Epithelial cell of proximal tubule (primary cell): ENCODE data around the gene RBM33. TPM values are rescaled to one million over a fixed set of nuclear protein-coding genes. Genes with fewer than 3 reads are reported as not detected.
"Not testable (repeated sequence)": the region's sequence is repeated elsewhere in the genome, so short reads cannot be mapped to it uniquely, and the experiment has no call there.

Experiments used
- DNase-seq: peaks from one replicate; pipeline ENCODE4 v3.0.0-alpha.2; 2011; ENCODE audit warnings: low read depth
- H3K4me3 ChIP-seq: 2 replicates; pipeline ENCODE4 v1.5.1; 2011; ENCODE audit warnings: low read depth, mild to moderate bottlenecking, low read length
- total RNA-seq: library from RNA; depleted of rRNA; stranded (reverse); fragments of >200 nt; gene quantifications from 2 replicates; pipeline ENCODE4 v1.2.3, GENCODE V29; 2015
- TF ChIP-seq, protein P1 (sequence below): conservative IDR thresholded peaks from 2 replicates; pipeline ENCODE4 v1.5.1; 2012; ENCODE audit warnings: low read depth, mild to moderate bottlenecking, low read length

RBM33 gene
- total RNA-seq, 1 donor from 2014 or later: 18.0 TPM

DNA sequence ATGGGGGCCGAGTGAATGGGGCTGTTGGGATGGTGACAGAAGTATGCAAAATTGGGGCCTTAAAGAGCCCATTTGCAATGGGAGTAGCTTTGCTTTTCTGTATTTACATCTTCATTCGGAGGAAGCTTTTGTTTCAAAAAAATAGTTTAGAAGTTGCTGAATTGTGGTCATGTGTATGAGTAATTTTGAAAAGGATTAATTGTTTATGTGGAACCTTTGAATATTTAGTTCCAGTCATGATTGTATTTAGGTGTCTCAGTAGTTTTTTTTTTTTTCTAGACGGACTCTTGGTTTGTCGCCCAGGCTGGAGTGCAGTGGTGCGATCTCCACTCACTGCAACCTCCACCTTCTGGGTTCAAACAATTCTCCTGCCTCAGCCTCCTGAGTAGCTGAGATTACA is 37.2 kb downstream of the RBM33 start:
- no peak overlapping the region for H3K4me3 ChIP-seq
- TF ChIP-seq, protein P1, sequence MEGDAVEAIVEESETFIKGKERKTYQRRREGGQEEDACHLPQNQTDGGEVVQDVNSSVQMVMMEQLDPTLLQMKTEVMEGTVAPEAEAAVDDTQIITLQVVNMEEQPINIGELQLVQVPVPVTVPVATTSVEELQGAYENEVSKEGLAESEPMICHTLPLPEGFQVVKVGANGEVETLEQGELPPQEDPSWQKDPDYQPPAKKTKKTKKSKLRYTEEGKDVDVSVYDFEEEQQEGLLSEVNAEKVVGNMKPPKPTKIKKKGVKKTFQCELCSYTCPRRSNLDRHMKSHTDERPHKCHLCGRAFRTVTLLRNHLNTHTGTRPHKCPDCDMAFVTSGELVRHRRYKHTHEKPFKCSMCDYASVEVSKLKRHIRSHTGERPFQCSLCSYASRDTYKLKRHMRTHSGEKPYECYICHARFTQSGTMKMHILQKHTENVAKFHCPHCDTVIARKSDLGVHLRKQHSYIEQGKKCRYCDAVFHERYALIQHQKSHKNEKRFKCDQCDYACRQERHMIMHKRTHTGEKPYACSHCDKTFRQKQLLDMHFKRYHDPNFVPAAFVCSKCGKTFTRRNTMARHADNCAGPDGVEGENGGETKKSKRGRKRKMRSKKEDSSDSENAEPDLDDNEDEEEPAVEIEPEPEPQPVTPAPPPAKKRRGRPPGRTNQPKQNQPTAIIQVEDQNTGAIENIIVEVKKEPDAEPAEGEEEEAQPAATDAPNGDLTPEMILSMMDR: no peak
- DNase-seq: no peak

DNA sequence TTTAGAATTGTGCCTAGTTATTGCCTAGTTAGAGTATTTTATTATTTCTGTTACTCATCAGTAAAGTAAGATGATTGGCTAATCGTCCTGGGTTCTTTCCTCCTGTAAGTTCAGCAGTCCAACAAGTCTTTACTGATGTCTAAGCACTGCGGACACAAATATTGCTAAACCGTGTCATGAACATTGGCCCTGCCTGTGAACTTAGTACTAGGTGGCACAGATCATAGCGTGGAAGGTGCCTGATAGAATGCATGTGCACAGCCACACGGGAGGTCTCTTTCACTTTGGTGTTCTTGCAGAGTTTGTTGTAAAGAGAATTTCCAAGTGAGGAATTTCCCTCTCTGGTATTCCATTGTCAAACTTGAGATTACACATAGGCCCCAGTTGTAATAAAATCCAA is 38.0 kb downstream of the RBM33 start:
- TF ChIP-seq, protein P1: no peak
- H3K4me3 ChIP-seq: no peak overlapping the region
- no peak for DNase-seq

DNA sequence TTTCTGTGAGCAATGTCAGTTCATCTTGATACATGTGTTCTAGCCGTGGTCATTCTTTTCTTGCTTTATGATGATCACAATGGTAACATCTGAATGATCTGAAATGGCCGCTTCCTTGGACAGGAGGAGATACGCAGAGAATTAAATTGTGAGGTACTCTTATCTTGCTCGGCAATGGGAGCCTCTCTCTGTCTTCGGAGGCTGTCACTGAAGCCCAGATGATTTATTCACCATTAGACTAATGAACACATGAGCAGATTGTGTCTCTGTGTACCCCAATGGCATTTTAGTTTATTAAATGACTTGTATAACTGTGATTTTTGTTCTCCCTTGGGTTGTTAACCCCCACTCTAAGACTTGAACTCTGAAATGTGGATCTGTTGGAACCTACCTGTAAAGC is 38.6 kb downstream of the RBM33 start:
- DNase-seq: no peak
- H3K4me3 ChIP-seq: no peak overlapping the region
- TF ChIP-seq, protein P1: no peak

DNA sequence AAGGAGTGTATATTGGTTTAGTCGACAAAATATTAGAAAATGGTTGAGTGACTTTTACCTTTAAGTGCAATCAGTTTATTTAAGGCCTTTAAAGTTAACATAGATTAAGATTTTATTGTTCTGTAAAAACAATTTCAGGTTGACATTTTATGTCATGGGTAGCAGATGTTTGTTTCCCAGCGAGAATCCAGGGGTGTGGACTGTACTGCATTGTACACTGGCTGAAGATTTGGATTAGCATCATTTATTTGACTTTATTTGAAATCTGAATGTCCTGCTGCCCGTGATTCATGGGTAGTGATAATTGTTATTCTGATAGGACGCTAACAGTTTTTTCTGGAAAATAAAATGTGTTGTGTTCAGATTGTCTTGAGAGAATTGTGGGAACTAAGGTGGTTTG is 39.3 kb downstream of the RBM33 start:
- DNase-seq: no peak
- no peak overlapping the region for H3K4me3 ChIP-seq
- TF ChIP-seq, protein P1: no peak

DNA sequence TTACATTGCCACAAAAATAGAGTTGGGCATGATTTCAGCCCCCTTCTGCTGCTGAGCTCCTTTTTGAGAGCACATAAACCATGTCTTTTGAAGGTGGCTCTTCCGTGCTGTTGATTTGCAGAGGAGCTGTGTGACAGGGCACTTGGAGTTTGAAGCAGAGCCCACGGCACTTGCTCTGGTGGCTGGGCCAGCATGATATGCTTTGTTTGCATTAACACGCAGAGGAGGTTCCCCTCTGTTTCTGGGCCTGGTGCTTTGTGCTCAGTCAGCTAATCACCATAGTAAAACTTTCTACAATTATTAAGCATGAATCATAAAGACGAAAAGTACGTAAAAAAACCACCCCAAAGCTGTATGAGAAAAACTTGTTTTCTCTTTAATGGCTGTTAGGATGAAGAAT is 40.1 kb downstream of the RBM33 start:
- H3K4me3 ChIP-seq: no peak overlapping the region
- TF ChIP-seq, protein P1: no peak
- DNase-seq: no peak

DNA sequence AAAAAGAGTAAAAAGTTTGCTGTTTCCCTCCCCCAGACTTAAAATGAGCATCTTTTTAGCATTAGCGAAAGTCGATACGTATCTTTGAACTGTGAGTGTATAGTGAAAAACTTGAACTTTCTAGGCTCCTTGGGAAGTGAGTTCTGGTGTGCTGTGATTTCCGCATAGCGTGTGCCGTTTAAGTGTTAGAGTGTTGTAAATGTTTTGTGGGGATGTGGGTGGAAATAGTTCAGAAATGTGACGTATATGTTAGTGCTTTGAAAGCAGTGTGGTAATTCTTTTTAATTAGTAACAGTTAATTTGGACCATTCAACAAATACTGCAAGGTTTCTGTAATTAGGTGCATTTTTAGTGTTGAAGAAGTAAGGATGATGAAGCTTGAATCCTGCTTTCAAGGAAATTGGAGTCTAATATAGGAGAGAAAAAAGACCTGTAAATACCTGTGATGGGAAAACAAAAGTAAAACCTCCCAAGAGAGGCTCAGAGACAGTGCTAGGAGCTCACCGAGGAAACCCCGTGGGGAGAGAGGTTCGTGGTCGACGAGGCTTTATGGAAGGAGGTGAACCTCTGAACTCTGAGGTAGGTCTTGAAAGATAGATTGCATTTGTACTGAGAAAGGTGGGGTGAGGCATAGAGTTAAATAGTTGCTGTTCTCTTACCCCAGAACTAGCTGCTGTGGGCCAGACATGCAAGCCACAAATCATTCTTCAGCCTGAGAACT is 40.8 kb downstream of the RBM33 start:
- no peak overlapping the region for H3K4me3 ChIP-seq
- TF ChIP-seq, protein P1: no peak
- DNase-seq: no peak

DNA sequence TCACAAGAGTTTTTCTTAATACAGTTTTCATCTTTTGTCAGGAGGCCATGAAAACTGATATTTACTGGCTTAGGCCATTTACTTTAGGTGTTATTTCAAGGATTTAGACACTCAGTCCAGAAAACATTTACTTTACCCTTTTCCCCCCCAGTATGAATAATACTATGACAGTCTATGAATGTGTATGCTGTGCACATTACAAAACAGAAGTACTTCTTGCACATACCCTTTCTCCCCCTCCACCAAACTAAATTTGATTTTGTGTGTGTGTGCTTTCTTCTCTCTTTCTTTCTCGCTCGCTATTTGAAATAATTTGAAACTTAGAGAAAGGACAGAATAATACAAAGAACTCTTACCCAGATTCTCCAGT is 41.3 kb downstream of the RBM33 start:
- H3K4me3 ChIP-seq: no peak overlapping the region
- TF ChIP-seq, protein P1: no peak
- no peak for DNase-seq

DNA sequence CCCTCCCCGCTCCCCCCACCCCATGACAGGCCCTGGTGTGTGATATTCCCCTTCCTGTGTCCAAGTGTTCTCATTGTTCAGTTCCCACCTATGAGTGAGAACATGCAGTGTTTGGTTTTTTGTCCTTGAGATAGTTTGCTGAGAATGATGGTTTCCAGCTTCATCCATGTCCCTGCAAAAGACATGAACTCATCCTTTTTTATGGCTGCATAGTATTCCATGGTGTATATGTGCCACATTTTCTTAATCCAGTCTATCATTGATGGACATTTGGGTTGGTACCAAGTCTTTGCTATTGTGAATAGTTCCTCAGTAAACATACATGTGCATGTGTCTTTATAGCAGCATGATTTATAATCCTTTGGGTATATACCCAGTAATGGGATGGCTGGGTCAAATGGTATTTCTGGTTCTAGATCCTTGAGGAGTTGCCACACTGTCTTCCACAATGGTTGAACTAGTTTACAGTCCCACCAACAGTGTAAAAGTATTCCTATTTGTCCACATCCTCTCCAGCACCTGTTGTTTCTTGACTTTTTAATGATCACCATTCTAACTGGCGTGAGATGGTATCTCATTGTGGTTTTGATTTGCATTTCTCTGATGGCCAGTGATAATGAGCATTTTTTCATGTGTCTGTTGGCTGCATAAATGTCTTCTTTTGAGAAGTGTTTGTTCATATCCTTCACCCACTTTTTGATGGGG is 42.3 kb downstream of the RBM33 start:
- DNase-seq, H3K4me3 ChIP-seq: not testable (repeated sequence)

DNA sequence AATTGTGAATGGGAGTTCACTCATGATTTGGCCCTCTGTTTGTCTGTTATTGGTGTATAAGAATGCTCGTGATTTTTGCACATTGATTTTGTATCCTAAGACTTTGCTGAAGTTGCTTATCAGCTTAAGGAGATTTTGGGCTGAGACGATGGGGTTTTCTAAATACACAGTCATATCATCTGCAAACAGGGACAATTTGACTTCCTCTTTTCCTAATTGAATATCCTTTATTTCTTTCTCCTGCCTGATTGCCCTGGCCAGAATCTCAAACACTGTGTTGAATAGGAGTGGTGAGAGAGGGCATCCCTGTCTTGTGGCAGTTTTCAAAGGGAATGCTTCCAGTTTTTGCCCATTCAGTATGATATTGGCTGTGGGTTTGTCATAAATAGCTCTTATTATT is 43.8 kb downstream of the RBM33 start:
- DNase-seq, H3K4me3 ChIP-seq: not testable (repeated sequence)

DNA sequence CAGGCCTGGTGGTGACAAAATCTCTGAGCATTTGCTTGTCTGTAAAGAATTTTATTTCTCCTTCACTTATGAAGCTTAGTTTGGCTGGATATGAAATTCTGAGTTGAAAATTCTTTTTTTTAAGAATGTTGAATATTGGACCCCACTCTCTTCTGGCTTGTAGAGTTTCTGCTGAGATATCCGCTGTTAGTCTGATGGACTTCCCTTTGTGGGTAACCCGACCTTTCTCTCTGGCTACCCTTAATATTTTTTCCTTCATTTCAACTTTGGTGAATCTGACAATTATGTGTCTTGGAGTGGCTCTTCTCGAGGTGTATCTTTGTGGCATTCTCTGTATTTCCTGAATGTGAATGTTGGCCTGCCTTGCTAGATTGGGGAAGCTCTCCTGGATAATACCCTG is 46.2 kb downstream of the RBM33 start:
- H3K4me3 ChIP-seq, DNase-seq: not testable (repeated sequence)
